Cerebellar cortex (tissue), 1 donor: ENCODE data around the gene TAPT1.

Experiments used
- DNase-seq: peaks from one replicate; pipeline ENCODE4 v3.0.0-alpha.2; 2015; ENCODE audit warnings: low spot score

Gene TAPT1

DNA sequence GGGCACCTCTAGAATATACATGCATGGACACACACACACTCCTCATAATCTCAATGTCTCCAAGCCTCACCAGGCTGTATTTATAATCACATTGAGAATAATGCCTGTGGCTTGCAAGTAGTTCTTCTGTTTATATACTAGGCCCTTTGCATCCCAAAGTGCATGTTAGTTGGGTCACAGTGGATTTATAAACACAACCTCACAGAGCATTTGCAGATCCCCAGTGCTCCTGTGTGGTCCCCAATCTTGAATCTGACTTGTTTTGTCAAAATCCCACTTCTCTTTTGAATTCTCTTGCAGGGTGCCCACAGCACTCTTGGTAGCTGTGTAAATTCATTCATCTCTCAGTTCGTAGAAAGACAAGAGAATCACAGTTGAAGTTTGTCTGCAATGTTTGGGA, 92.9 kb downstream of the TAPT1 start:
- DNase-seq, result no peak

DNA sequence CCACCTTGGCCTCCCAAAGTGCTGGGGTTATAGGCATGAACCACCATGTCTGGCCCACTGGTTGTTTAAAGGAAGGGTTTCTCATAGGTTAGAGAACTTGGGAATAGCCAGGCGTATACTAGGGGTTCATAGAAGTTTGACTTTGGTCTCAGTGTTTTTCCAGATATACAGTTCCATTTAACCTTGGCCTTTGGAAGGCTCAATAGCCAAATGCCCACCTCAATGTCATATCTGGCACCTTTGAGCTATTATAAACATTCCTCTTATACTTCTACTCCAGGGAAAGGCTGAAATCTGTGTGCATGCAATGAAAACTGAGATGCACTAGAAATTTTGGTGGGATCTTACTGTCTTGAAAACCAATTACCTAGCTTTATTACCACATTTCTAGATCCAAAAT, 95.0 kb downstream of the TAPT1 start:
- DNase-seq, result no peak

DNA sequence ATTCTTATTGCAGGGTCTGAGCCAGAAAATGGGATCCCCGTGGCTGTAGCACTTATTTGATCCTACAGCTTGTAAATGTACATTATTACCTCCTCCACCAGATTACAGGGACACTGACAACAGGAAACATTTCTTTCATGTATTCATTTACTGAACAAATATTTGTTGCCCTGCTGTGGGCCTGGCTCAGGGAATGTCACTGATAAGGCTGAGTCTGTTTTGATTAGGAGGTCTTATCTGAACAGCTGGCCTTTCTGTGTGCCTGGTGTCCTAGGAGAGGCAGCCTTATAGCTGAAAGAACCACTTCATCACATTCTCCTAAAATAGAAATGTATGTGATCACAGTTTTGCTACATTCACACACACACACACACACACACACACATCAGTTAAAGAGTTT, 96.9 kb downstream of the TAPT1 start:
- no peak for DNase-seq

DNA sequence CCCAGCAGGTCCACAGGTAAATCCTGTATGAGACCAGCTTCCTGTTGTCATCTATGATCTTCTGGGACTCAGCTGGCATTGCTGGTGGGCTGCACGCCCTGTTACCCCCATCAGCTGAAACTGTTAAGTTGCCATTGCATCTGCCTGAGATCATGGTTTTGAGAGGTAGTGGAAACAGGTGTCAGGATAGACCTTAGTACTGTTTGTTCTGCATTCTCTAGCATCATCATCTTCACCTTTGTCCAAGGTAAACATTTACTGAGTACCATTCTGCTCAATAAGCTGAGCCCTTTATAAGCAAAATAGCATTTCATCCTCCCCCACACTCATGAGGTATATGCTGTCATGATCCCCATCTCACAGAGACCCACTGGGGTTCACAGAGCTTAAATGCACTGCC, 99.6 kb downstream of the TAPT1 start:
- peak; percentile 15 for DNase-seq

DNA sequence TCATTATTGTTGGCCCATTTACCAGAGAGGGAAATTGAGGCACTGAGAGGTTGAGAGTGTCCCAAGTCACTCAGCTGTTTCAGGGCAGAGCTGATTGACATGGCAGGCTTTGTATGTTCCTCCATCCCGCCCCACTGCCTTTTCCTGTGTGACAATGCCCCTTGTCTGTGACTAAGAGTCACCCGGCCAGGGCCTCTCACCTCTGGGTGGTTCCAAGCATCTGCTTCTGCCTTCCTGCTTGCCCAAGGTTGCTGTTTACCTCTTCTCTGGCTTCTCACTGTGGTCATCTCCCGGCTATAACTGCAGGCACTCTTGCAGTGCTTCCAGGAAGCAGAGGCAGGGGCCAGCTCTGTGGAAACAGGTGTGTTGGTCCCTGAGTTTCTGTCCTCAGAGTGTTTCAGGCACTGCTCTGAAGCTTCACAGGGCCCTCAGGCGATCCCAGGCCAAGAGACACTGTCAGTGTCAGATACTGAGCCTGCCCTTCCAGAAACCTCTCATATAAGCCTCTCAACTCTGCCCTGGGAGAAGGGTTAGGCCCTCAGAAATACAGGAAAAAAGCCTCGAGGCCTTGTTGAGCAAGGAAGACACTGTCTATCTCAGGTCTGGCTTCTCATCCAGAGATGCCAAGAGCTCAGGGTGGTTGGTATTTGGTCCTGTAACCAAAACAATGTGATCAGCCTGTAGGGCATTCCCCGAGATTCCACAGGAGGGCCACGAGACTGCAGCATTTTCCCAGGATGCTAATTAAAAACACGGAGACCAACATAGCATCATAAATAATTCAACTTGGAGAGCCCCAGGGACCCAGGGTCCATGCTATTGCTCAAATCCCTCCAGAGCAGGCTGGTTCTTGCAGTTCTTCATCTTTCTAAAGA, 100.5 kb downstream of the TAPT1 start:
- no peak for DNase-seq

DNA sequence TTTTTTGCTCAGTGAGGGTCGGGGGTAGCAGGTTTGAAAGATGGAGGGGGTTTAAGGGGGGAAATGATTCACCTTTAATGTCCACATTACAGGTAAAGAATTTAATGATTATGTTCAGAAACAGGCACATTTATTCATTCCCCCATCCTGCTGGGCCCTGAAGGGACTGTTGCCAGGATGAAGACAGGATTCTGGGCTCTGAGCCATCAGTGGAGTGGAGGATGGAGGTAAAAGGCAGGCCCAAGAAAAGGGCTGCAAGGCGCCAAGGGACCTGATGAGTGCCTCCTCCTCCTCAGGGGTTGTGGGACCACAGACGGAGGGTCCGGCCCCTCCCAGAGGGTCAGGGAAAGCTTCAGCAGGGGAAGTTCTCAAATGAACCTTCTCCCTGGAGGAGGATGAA, 102.0 kb downstream of the TAPT1 start:
- peak; percentile 69 for DNase-seq

DNA sequence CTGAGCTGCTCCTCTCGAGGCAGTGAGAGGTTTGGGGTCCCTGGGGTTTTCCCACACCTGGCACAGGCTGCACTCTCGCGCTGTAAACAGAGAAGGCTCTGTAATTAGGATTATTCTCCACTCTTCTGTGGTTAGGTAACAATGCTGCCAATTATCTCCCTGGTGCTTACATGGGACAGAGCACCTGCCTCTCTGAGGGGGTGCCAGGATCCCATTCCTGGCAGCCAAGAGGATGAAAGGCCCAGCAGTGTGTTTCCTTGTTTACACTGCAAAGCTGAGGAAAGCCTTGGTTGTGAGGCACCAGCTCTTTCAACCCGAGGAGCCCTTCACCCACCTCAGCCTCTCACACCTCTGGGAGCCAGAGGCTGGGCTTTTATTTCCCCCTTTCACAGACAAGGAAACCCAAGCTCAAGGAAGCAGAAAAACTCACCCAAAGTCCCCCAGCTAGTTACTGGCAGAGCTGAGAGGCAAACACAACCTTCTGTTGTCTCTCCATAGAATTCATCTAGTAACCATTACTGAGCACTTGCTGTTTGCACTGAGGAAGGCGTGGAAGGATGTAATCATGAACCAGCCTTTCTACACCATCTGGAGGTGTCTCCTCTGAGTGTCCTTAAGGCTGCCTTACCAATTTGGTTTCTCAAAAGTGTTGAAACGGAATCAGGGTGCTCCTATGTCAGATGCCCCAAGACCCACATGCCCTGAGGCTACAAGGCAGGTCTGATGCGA, 102.8 kb downstream of the TAPT1 start:
- peak; percentile 76 for DNase-seq

DNA sequence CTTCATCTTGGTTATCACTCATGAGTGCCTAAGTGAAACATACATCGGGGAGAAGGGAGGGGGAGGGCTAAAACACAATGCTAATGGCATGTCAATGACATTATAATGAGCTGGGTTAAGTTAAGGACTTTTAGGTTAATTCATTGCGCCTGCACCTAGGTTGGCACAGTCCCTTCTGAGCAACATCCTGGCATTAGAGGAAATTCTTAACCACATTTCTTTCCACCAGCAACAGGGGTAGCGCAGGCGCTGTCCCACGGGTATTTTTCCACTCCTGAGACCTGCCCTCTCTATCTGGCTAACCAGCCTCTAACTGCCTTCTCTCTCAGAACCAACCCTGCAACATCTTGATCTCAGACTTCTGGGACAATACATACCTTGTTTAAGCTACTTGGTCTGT, 103.5 kb downstream of the TAPT1 start:
- no peak for DNase-seq

DNA sequence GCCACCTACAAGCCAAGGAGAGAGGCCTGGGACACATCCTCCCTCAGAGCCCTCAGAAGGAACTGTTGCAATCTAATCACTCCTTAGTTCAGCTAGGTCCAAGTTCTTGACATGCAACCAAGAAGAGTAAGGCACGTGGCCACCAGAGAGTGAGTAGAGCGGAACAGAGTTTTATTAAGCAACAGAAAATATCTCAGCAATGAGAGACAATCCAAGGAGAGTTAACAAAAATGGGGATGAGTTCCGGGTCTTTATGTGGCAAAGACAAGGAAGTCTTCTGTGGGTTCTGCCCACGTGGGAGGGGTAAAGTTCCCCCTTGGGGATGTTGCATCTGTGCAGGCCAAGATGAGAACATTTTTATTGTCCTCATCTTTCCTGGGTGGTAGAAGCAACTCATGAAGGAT, 104.0 kb downstream of the TAPT1 start:
- DNase-seq, result no peak

DNA sequence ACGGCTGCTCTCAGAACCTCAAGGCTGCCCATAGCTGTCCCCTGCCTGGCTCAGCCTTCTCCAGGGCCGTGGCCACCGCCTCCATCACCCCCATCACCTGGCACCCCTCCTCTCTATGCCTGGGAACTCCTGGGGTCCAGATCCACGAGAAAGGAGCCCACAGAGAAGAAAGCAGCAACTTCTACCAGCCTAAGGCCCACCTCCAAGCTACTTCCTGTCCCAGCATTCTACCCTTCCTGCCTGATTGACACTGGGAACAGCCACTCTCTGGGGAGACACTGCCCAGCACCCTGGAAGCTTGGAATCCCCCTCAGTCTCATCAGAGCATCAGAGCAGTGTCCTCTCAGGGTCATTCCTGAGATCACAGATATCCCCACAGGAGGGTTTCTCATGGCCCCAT, 105.6 kb downstream of the TAPT1 start:
- DNase-seq, result no peak

DNA sequence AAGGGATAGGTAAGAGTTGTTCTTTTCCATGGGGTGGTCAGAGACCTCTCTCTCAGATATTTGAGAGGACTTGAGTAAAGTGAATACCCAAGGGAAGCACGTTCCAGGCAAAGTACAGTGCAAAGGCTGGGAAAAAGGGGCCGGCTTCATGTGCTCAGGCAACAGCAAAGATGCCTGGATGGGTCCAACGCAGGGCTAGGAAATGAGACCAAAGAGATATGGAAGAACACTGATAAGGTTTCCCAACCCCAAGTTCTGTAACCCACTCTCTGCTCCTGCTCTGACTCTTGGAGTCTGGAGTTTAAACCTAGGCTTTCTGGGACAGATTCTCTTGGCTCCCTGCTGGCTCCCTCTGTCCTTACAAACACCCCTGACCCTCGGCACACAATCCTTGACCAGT, 106.3 kb downstream of the TAPT1 start:
- no peak for DNase-seq

DNA sequence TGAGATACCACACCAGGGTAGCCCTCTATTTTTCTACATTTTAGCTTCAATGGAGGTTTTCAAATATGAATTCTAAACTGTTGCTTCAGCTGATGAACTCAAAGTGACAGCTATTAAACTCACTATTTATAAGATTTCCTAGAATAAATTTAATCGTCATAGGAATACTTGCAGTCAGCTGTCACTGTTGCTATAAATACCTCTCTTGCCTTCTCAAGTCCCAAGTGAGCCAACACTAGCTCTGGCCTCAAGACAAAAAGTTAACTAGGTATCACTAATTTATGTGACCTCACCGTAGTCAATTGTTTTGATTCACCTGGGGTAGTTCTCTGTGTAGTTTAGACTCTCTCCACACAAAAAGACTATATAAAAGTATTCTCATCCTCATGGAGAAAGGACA, 108.2 kb downstream of the TAPT1 start:
- DNase-seq, result no peak

DNA sequence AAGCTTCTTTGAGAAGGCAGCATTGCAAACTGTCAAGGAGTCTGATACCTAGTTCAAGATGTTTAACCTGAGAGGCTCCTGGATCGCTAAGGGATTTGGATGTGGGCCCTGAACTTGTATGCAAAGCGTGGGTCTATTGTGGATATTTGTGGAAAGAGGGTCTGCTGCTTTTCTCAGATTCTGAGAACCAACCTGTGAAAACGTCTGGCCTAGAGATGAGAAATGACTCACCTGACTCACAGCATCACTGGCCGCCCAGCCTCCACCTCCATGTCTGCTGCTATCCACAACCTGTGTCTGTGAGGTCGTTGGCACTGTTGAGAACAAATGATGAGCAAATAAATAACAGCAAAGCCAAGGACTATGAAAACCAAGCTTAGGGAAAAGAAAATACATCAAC, 109.1 kb downstream of the TAPT1 start:
- DNase-seq, result no peak

DNA sequence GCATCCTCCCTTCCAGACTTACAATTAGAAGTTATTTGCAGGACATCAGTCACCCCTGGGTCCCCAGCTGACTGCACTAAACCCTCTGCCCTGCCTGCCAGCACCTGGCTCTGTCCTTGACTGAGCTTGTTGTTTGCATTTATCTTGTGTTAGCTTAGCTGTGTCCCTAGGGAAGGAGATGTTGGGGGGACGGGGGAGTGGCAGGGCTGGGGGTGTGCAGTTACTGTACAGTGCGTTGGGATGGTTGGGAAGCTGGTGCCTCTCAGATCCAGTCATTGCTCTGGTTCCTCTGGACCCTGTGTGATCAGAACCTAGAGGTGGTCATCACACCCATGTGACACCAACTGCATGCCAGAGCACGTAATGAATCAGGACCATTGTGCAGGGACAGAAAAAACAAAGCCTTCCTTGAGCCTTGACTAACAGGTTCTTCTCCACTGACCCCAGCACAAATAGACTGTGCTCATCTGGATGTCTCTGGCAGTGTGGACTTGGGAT, 109.7 kb downstream of the TAPT1 start:
- no peak for DNase-seq

DNA sequence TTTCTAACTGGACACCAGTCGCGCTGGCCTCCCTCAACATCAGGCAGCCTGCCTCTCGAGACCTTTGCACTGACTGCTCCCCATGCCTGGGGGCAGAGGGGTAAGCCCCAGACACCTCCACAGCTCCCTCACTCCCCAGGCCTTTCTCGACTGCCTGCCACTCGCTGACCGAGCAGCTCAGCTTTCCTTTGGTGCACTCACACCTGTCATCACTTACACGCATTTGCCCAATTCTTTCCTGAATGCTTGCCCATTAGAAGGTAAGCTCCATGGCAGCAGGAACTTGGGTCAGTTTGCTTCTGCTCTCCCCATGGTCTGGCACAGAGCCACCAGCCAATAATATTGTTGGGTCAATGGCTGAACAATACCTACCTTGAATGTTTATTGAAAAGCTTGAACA, 110.3 kb downstream of the TAPT1 start:
- DNase-seq, result no peak

DNA sequence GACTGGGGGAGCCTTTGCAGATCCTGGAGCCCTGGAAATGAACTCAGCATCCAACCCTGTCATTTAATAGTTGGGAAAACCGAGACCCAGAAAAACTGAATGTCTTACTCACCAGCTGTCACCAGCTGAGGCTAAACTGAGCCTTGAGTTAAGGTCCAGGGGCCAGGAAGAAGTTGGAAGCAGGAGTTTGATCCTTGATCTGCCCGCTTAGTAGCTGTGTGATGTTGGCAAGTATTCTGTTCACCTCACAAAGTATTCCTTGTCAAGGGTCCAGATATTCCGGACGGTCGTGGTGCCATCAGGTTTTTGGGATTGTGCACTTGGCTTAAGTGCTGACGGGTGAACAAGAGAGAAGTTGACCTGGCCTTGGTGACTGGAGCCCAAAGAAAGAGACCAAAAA, 111.7 kb downstream of the TAPT1 start:
- DNase-seq, result no peak

DNA sequence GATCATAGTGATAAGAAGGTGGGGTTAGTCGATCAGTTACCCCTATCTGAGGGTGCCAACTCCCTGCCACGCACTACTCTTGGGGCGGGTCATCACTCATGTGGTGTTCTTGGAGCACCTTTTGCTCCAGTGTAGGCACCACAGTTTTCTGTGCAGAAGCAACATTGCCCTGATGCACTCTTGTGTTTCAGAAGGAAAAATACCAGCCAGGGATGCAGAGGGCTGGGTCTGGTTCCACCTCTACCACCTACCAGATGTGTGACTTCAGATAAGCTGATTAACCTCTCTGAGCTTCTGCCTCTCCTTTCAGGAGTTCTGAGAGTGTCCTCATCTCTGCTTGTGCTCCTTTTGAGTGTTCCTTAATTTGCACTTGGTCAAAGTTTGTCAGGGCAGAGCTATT, 112.5 kb downstream of the TAPT1 start:
- DNase-seq, result no peak

DNA sequence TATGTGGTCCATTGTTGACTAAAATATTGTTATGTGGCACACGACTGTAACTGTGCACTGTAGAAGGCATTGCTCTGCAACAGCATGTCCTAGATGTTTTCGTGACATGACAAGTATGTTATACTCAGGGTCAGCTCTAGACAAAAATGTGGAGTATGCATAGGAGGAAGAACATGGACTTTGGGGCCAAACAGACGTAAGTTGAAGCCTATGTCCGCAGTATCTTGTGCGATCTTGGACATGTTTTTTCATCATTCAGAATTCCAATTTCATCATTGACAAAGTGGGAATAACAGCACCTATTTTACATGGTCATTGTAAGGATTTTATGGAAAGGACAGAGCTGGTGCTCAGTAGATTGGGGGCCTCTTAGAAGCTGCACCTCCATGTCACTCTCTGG, 114.7 kb downstream of the TAPT1 start:
- DNase-seq, result no peak

DNA sequence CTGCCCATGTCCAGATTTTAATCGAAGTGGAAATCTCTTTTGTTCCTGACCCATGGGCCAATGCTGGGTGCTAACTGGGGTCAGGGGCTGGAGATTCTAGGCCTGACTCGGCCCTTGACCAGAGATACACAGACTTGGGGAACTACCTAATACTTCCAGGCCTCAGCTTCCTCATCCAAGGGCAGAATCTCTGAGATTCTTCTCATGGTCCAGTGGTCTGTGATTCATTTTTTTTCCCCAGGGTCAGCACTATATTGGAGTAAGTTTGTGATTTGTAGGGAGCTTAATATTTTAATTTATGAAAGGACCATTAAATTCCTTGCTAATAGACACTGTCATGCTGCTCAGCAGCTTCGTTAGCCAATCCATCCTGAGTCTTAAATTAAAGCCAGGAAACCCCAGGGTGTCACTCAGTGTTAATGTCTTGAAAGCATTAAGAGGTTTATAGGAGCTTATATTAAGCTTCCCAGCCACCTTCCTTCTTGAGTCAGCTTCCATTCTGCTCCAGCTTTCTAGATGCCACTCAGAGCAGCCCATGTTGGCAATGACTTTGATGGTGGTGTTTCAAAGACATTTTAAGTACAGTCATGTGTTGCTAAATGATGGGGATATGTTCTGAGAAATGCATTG, 115.5 kb downstream of the TAPT1 start:
- DNase-seq, result no peak
